Measurements from ENCODE around the gene TMEM171.

DNA sequence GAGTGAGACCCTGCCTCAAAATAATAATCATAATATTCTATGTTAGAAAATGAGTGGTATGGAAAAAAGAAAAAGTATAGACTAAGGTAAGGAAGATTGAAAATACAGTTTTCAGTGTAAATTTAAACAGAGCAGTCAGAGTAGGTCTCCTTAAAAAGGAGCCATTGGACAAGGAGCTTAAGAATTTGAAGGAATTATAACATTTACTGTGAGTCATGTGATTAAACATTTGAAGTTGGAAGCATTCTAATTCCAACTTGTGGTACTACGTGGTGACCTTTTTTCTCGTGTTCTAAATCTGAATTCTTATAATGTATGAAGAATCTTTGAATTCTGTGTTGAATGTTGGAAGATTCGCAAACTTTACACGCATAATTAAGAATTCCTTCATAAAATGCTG, 39.3 kb upstream of the TMEM171 start:
- TF ChIP-seq, protein P1, sequence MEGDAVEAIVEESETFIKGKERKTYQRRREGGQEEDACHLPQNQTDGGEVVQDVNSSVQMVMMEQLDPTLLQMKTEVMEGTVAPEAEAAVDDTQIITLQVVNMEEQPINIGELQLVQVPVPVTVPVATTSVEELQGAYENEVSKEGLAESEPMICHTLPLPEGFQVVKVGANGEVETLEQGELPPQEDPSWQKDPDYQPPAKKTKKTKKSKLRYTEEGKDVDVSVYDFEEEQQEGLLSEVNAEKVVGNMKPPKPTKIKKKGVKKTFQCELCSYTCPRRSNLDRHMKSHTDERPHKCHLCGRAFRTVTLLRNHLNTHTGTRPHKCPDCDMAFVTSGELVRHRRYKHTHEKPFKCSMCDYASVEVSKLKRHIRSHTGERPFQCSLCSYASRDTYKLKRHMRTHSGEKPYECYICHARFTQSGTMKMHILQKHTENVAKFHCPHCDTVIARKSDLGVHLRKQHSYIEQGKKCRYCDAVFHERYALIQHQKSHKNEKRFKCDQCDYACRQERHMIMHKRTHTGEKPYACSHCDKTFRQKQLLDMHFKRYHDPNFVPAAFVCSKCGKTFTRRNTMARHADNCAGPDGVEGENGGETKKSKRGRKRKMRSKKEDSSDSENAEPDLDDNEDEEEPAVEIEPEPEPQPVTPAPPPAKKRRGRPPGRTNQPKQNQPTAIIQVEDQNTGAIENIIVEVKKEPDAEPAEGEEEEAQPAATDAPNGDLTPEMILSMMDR (conservative IDR thresholded peaks at IDR 0.05; ENCODE audit: low read length): no peak
- TF ChIP-seq EZH2phosphoT487 (IDR thresholded peaks at IDR 0.05; ENCODE audit: borderline replicate concordance): no peak
